HCT116 (cell line): ENCODE data around the gene DPP10.

Experiments
- CEBPB ChIP-seq: IDR thresholded peaks from 2 replicates; pipeline ENCODE4 v1.6.1; 2012; ENCODE audit warnings: low read depth
- POLR2A ChIP-seq: IDR thresholded peaks from 2 replicates; pipeline ENCODE4 v1.7.0; 2011; ENCODE audit warnings: borderline replicate concordance; ENCODE audit not compliant: insufficient read depth, insufficient read length; ENCODE audit errors: extremely low read depth
- POLR2AphosphoS5 ChIP-seq: IDR thresholded peaks from 2 replicates; pipeline ENCODE4 v1.6.1; 2011; ENCODE audit warnings: mild to moderate bottlenecking, low read depth, low read length, moderate library complexity
- SP1 ChIP-seq: IDR thresholded peaks from 2 replicates; pipeline ENCODE4 v1.6.1; 2012; ENCODE audit warnings: low read depth
- YY1 ChIP-seq: IDR thresholded peaks from 2 replicates; pipeline ENCODE4 v1.6.1; 2011; ENCODE audit warnings: low read length, low read depth, moderate library complexity, mild to moderate bottlenecking; ENCODE audit not compliant: insufficient replicate concordance; ENCODE audit errors: extremely low read depth
- ZNF274 ChIP-seq: fragments of 200-500 bp; sonication (Bioruptor generic); IDR thresholded peaks from 2 replicates; pipeline ENCODE4 v1.6.1; 2014; ENCODE audit warnings: mild to moderate bottlenecking, low read depth, low read length, inconsistent platforms
- TF ChIP-seq, protein P1 (sequence below): IDR thresholded peaks from 2 replicates; pipeline ENCODE4 v1.6.1; 2011; ENCODE audit warnings: mild to moderate bottlenecking, low read length, moderate library complexity; ENCODE audit not compliant: insufficient replicate concordance; ENCODE audit errors: extremely low read depth
- TF ChIP-seq, protein P2 (sequence below), 3 experiments: fragments of 200-600 bp in 1 of 3; sonication (generic) in 1 of 3; IDR thresholded peaks in 2 of 3; conservative IDR thresholded peaks in 1 of 3; 2 replicates each; pipeline ENCODE4 v1.5.1; 2012 to 2017; ENCODE audit warnings: low read depth in 2 of 3, low read length in 2 of 3, antibody characterized with exemption in 1 of 3, borderline replicate concordance in 1 of 3, control low read depth in 1 of 3, mild to moderate bottlenecking in 1 of 3, mixed read lengths in 1 of 3, mixed run types in 1 of 3, moderate library complexity in 1 of 3; ENCODE audit not compliant: insufficient read depth in 1 of 3
- TF ChIP-seq, protein P3 (sequence below): IDR thresholded peaks from 2 replicates; pipeline ENCODE4 v1.6.1; 2012
- TF ChIP-seq, protein P4 (sequence below): IDR thresholded peaks from 2 replicates; pipeline ENCODE4 v1.6.1; 2012; ENCODE audit warnings: low read depth

DNA sequence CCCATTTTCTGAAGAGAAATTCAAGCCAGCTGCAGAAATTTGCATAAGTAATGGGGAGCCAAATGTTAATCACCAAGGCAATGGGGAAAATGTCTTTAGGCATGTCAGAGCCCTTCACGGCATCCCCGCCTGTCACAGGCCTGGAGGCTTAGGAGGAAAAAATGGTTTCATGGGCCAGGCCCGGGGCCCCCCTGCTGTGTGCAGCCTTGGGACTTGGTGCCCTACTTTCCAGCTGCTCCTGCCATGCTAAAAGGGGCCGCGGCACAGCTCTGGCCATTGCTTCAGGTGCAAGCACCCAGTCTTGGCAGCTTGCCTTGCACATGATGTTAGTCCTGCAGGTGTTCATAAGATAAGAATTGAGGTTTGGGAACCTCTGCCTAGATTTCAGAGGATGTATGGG lies 1235.7 kb downstream of the DPP10 start:
- TF ChIP-seq, protein P1, sequence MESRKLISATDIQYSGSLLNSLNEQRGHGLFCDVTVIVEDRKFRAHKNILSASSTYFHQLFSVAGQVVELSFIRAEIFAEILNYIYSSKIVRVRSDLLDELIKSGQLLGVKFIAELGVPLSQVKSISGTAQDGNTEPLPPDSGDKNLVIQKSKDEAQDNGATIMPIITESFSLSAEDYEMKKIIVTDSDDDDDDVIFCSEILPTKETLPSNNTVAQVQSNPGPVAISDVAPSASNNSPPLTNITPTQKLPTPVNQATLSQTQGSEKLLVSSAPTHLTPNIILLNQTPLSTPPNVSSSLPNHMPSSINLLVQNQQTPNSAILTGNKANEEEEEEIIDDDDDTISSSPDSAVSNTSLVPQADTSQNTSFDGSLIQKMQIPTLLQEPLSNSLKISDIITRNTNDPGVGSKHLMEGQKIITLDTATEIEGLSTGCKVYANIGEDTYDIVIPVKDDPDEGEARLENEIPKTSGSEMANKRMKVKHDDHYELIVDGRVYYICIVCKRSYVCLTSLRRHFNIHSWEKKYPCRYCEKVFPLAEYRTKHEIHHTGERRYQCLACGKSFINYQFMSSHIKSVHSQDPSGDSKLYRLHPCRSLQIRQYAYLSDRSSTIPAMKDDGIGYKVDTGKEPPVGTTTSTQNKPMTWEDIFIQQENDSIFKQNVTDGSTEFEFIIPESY: no peak
- TF ChIP-seq, protein P2, sequence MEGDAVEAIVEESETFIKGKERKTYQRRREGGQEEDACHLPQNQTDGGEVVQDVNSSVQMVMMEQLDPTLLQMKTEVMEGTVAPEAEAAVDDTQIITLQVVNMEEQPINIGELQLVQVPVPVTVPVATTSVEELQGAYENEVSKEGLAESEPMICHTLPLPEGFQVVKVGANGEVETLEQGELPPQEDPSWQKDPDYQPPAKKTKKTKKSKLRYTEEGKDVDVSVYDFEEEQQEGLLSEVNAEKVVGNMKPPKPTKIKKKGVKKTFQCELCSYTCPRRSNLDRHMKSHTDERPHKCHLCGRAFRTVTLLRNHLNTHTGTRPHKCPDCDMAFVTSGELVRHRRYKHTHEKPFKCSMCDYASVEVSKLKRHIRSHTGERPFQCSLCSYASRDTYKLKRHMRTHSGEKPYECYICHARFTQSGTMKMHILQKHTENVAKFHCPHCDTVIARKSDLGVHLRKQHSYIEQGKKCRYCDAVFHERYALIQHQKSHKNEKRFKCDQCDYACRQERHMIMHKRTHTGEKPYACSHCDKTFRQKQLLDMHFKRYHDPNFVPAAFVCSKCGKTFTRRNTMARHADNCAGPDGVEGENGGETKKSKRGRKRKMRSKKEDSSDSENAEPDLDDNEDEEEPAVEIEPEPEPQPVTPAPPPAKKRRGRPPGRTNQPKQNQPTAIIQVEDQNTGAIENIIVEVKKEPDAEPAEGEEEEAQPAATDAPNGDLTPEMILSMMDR (IDR thresholded peaks at IDR 0.05 in 2 of 3, conservative IDR thresholded peaks at IDR 0.05 in 1 of 3; ENCODE audit: borderline replicate concordance in 1 of 3, insufficient read depth in 1 of 3, low read depth in 2 of 3, low read length in 2 of 3): no peak
- TF ChIP-seq, protein P3, sequence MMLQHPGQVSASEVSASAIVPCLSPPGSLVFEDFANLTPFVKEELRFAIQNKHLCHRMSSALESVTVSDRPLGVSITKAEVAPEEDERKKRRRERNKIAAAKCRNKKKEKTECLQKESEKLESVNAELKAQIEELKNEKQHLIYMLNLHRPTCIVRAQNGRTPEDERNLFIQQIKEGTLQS: no peak
- TF ChIP-seq SP1 (no peak), ZNF274 (no peak), CEBPB (no peak), POLR2AphosphoS5 (no peak), YY1 (no peak), POLR2A (no peak)
- TF ChIP-seq, protein P4, sequence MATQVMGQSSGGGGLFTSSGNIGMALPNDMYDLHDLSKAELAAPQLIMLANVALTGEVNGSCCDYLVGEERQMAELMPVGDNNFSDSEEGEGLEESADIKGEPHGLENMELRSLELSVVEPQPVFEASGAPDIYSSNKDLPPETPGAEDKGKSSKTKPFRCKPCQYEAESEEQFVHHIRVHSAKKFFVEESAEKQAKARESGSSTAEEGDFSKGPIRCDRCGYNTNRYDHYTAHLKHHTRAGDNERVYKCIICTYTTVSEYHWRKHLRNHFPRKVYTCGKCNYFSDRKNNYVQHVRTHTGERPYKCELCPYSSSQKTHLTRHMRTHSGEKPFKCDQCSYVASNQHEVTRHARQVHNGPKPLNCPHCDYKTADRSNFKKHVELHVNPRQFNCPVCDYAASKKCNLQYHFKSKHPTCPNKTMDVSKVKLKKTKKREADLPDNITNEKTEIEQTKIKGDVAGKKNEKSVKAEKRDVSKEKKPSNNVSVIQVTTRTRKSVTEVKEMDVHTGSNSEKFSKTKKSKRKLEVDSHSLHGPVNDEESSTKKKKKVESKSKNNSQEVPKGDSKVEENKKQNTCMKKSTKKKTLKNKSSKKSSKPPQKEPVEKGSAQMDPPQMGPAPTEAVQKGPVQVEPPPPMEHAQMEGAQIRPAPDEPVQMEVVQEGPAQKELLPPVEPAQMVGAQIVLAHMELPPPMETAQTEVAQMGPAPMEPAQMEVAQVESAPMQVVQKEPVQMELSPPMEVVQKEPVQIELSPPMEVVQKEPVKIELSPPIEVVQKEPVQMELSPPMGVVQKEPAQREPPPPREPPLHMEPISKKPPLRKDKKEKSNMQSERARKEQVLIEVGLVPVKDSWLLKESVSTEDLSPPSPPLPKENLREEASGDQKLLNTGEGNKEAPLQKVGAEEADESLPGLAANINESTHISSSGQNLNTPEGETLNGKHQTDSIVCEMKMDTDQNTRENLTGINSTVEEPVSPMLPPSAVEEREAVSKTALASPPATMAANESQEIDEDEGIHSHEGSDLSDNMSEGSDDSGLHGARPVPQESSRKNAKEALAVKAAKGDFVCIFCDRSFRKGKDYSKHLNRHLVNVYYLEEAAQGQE: no peak
